GM23338 (cell line): ENCODE data around the gene ALPP. TPM values are rescaled to one million over a fixed set of nuclear protein-coding genes. Genes with fewer than 3 reads are reported as not detected.
"Not testable (repeated sequence)": the region's sequence is repeated elsewhere in the genome, so short reads cannot be mapped to it uniquely, and the experiment has no call there.

Experiments
- ATAC-seq: fragments of 200-7000 bp; cut with Tn5 transposase; 3 replicates; pipeline ENCODE4 v1.9.1; 2020
- DNase-seq: peaks from one replicate; pipeline ENCODE4 v3.0.0-alpha.2; 2015; ENCODE audit warnings: low spot score
- H2AFZ ChIP-seq: fragments of 200-600 bp; sonication (generic); 2 replicates; pipeline ENCODE4 v1.8.0; 2016; ENCODE audit warnings: antibody characterized with exemption, mild to moderate bottlenecking, moderate library complexity
- H3F3A ChIP-seq: fragments of 200-600 bp; sonication (generic); replicated peaks from 2 replicates; pipeline ENCODE4 v1.8.0; 2017; ENCODE audit warnings: antibody characterized with exemption, mixed run types, low read depth
- H3K27ac ChIP-seq: fragments of 200-600 bp; sonication (generic); 2 replicates; pipeline ENCODE4 v1.6.1; 2016; ENCODE audit warnings: low read depth
- H3K27me3 ChIP-seq: fragments of 200-600 bp; sonication (generic); 2 replicates; pipeline ENCODE4 v1.8.0; 2016; ENCODE audit warnings: mild to moderate bottlenecking, mixed run types, moderate library complexity; ENCODE audit not compliant: insufficient read depth
- H3K36me3 ChIP-seq: fragments of 200-600 bp; sonication (generic); 2 replicates; pipeline ENCODE4 v1.8.0; 2016; ENCODE audit warnings: mild to moderate bottlenecking; ENCODE audit not compliant: insufficient read depth
- H3K4me1 ChIP-seq: fragments of 200-600 bp; sonication (generic); 2 replicates; pipeline ENCODE4 v1.8.0; 2016; ENCODE audit warnings: mild to moderate bottlenecking, moderate library complexity; ENCODE audit not compliant: insufficient read depth
- H3K4me2 ChIP-seq: fragments of 200-600 bp; sonication (generic); 2 replicates; pipeline ENCODE4 v1.7.1; 2017; ENCODE audit warnings: mixed run types
- H3K4me3 ChIP-seq: fragments of 200-600 bp; sonication (generic); 2 replicates; pipeline ENCODE4 v1.6.1; 2016; ENCODE audit warnings: mixed run types
- H3K79me2 ChIP-seq: fragments of 200-600 bp; sonication (generic); replicated peaks from 2 replicates; pipeline ENCODE4 v1.8.0; 2017; ENCODE audit warnings: mild to moderate bottlenecking; ENCODE audit not compliant: insufficient read depth
- H3K9me2 ChIP-seq: fragments of 200-600 bp; sonication (generic); 2 replicates; pipeline ENCODE4 v1.8.0; 2017; ENCODE audit not compliant: insufficient read depth
- H4K20me1 ChIP-seq: fragments of 200-600 bp; sonication (generic); replicated peaks from 2 replicates; pipeline ENCODE4 v1.8.0; 2017; ENCODE audit warnings: mild to moderate bottlenecking; ENCODE audit not compliant: insufficient read depth
- H3K27ac Mint-ChIP-seq: 2 replicates; pipeline ENCODE4 v1.8.0; 2020; ENCODE audit warnings: inconsistent platforms, mild to moderate bottlenecking, moderate library complexity, mixed read lengths
- H3K27me3 Mint-ChIP-seq: 3 replicates; pipeline ENCODE4 v1.8.0; 2022; ENCODE audit warnings: low read depth, mild to moderate bottlenecking, moderate library complexity, mixed read lengths, inconsistent platforms; ENCODE audit not compliant: insufficient read depth, poor library complexity
- H3K36me3 Mint-ChIP-seq: 3 replicates; pipeline ENCODE4 v1.8.0; 2021; ENCODE audit warnings: low read depth, mild to moderate bottlenecking, inconsistent platforms, moderate library complexity, mixed read lengths
- H3K4me1 Mint-ChIP-seq: 3 replicates; pipeline ENCODE4 v1.8.0; 2020; ENCODE audit warnings: mild to moderate bottlenecking, inconsistent platforms, mixed read lengths
- H3K4me3 Mint-ChIP-seq: 3 replicates; pipeline ENCODE4 v1.8.0; 2021; ENCODE audit warnings: moderate library complexity, mild to moderate bottlenecking, inconsistent platforms, mixed read lengths
- H3K9me3 Mint-ChIP-seq: 3 replicates; pipeline ENCODE4 v1.8.0; 2020; ENCODE audit warnings: moderate library complexity, mild to moderate bottlenecking, inconsistent platforms, mixed read lengths
- CREB1 ChIP-seq: fragments of 250-450 bp; sonication (Bioruptor Pico); IDR thresholded peaks from 2 replicates; pipeline ENCODE4 v1.5.0; 2020; ENCODE audit warnings: low read depth, mild to moderate bottlenecking, moderate library complexity
- EZH2 ChIP-seq: fragments of 200-600 bp; sonication (generic); IDR thresholded peaks from one replicate; pipeline ENCODE4 v1.8.0; 2017; ENCODE audit warnings: antibody characterized with exemption, mild to moderate bottlenecking, low read depth; ENCODE audit not compliant: unreplicated experiment
- EZH2phosphoT487 ChIP-seq: fragments of 200-600 bp; sonication (generic); IDR thresholded peaks from one replicate; pipeline ENCODE4 v1.8.1; 2018; ENCODE audit warnings: antibody characterized with exemption; ENCODE audit not compliant: unreplicated experiment
- NANOG ChIP-seq: IDR thresholded peaks from 2 replicates; pipeline ENCODE4 v1.6.1; 2016; ENCODE audit warnings: antibody characterized with exemption, borderline replicate concordance
- STAT1 ChIP-seq: IDR thresholded peaks from one replicate; pipeline ENCODE4 v1.6.1; 2016; ENCODE audit warnings: antibody characterized with exemption; ENCODE audit not compliant: unreplicated experiment
- ZNF114 ChIP-seq: fragments of 250-450 bp; sonication (Bioruptor Pico); IDR thresholded peaks from 2 replicates; pipeline ENCODE4 v1.5.0; 2020; ENCODE audit warnings: mild to moderate bottlenecking, moderate library complexity
- ZNF331 ChIP-seq: fragments of 250-450 bp; sonication (Bioruptor Pico); IDR thresholded peaks from 2 replicates; pipeline ENCODE4 v1.5.0; 2020; ENCODE audit warnings: low read depth, mild to moderate bottlenecking, moderate library complexity
- ZNF462 ChIP-seq: fragments of 250-450 bp; sonication (Bioruptor Pico); IDR thresholded peaks from 2 replicates; pipeline ENCODE4 v1.5.0; 2020; ENCODE audit warnings: mild to moderate bottlenecking, moderate library complexity
- polyA plus RNA-seq: library from polyadenylated mRNA; unstranded; fragments of >200 nt; fragmentation: Nextera tagmentation; extraction: Ambion mirVana; gene quantifications from 2 replicates; pipeline ENCODE4 v1.2.1, GENCODE V29; 2016
- total RNA-seq: library from RNA; depleted of rRNA; stranded (reverse); fragments of >200 nt; shearing (Covaris generic); gene quantifications from 2 replicates; pipeline ENCODE4 v1.2.3, GENCODE V29; 2014

ALPP gene
- total and polyA plus RNA-seq, 2 experiments from 2014 or later = 0.28 TPM; not detected in 1

GRCh38 chr2:232363784-232364615 lies 14.6 kb upstream of the ALPP start (continued):
- no peak for TF ChIP-seq ZNF462 (CRISPR knock-in tag)
- no peak for TF ChIP-seq EZH2
- TF ChIP-seq CREB1 = no peak
- no peak for TF ChIP-seq EZH2phosphoT487
- TF ChIP-seq ZNF331 (CRISPR knock-in tag) = no peak
- TF ChIP-seq ZNF114 = no peak
- TF ChIP-seq NANOG = no peak
- TF ChIP-seq STAT1 = no peak

DNA sequence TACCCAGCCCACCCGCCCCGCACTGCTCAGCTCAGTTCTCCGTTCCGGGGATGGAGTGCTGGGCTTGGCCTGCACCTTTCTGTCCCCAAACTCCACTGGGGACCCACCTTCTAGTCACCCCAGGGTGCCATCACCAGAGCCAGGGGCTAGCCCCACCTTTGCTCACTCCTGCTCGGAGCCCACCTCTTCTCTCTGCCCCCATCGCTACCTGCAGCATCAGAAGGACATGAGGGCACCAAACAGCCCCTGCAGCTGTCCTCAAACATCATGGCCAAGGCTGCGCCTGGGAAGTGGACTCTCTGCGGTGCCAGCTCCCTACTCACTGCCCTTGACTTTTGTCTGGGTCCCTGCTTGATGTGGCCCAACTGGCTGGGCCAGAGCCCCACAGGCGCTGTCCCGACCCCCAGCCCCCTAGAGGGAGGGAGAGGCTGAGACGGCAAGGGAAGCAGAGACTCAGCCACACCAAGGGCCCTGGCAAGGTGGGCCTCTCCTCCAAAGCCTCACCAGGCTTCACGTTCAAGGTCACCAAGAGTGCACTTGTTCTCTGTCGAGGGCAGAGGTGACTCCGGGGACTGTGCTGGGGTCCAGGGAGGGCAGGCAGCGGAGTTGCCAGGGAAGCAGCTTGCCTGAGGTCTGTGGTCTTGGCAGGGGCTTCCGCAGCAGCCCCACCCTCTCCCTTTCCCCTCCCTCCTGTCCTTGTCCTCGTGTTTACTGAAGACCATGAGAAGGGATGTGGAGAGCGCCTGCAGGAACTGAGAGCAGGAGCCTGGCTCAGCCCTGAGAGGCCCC lies 13.6 kb upstream of the ALPP start:
- H3K4me1 ChIP-seq, H3K27me3 Mint-ChIP-seq, H3K4me3 ChIP-seq, H3K9me2 ChIP-seq, H4K20me1 ChIP-seq, ATAC-seq, H3K27ac ChIP-seq, H3K36me3 Mint-ChIP-seq, H3K4me3 Mint-ChIP-seq, DNase-seq, H3K9me3 Mint-ChIP-seq, H3K27ac Mint-ChIP-seq, H3K4me2 ChIP-seq, H3K27me3 ChIP-seq, H2AFZ ChIP-seq, H3K36me3 ChIP-seq, H3F3A ChIP-seq, H3K79me2 ChIP-seq: not testable (repeated sequence)
- H3K4me1 Mint-ChIP-seq = peaks cover 31% of the 10 kb centered on the region
